ENCODE results near the gene HOXB2.

GRCh38 chr17:48559122-48559839 is 14.4 kb upstream of the HOXB2 start:
- TF ChIP-seq TAF1 (IDR thresholded peaks at IDR 0.05; ENCODE audit: borderline replicate concordance, low read depth, low read length) (no peak), POLR2A (IDR thresholded peaks at IDR 0.05; ENCODE audit: low read depth, low read length) (no peak), POLR2AphosphoS5 (IDR thresholded peaks at IDR 0.05; ENCODE audit: low read depth, low read length) (no peak)

All from GM12892 (cell line).